ENCODE results near the gene PLXNC1. TPM values are rescaled to one million over a fixed set of nuclear protein-coding genes. Genes with fewer than 3 reads are reported as not detected.
A peak's percentile ranks its signal among the peaks of the same experiment; 100 is the strongest.

The PLXNC1 gene
- total RNA-seq, 2 donors from 2014 or later, result 2.0 to 3.0 TPM

DNA sequence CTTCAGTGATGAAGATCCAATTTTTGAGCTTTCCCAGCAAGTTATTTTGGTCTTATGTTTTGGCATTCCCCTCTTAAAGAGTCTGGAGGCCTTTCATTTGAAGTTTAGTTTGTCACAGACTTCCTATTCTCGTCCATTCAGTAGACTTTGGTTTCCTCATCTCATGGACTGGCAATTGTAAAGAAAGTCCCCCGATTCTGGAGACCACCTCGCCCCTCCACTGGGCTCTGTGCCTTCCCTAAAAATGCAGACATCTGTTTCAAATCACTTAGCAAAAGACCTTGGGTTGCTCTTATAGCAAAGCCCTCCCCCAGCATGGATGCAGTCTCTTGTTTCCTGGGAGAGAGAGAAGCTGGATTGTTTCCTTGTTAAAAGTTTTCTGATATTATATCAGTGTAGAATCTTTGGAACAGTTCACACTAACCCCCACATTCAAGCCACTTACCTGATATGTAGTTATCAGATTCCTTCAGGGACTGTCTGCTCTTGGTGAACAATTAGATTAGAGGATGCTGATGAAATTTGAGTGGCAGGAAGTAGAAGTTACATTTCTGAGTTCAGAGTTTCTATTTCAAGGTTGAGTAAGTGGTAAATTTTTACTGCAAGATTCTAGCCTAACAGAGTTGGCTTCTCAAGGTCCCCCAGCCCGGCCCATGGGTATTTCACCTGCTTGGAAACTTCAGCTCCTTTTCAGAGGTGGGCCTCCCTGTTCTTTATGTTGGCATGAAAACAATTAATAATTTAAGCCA is 56.3 kb downstream of the PLXNC1 start:
- Histone ChIP-seq H3K4me3 (no peak overlapping the region), H3K9me3 (no peaks in the 10 kb centered on the region), H3K4me1 (peaks cover 0 to 19% of the 10 kb centered on the region in 2 donors), H3K27me3 (no peaks in the 10 kb centered on the region), H3K36me3 (no peaks in the 10 kb centered on the region), H3K27ac (no peak overlapping the region)
- no peak for DNase-seq (ENCODE audit: low spot score)
- TF ChIP-seq, protein P1, sequence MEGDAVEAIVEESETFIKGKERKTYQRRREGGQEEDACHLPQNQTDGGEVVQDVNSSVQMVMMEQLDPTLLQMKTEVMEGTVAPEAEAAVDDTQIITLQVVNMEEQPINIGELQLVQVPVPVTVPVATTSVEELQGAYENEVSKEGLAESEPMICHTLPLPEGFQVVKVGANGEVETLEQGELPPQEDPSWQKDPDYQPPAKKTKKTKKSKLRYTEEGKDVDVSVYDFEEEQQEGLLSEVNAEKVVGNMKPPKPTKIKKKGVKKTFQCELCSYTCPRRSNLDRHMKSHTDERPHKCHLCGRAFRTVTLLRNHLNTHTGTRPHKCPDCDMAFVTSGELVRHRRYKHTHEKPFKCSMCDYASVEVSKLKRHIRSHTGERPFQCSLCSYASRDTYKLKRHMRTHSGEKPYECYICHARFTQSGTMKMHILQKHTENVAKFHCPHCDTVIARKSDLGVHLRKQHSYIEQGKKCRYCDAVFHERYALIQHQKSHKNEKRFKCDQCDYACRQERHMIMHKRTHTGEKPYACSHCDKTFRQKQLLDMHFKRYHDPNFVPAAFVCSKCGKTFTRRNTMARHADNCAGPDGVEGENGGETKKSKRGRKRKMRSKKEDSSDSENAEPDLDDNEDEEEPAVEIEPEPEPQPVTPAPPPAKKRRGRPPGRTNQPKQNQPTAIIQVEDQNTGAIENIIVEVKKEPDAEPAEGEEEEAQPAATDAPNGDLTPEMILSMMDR (IDR thresholded peaks at IDR 0.05), result no peak

DNA sequence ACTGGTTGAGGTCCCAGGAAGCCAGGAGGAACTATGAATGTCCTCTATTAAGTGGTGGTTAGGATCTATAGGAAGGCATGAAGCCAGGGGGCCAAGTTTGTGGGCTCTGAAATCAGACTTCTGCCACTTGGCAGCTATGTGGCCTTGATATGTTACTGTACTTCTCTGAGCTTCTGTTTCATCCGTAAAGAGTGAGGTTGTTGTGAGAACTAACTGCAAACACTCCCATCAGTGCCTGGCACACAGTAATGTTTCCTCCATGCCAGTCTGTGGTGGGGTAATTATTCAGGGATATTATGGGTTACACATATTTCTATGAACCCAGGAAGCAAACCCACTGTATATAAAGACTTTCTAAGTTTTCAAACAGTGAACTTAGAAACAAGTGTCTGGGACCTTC is 57.4 kb downstream of the PLXNC1 start:
- H3K27ac ChIP-seq, result no peak overlapping the region
- no peak for DNase-seq (ENCODE audit: low spot score)
- no peak overlapping the region for H3K4me3 ChIP-seq
- H3K9me3 ChIP-seq, result no peaks in the 10 kb centered on the region
- TF ChIP-seq, protein P1 (IDR thresholded peaks at IDR 0.05), result no peak
- no peaks in the 10 kb centered on the region for H3K27me3 ChIP-seq
- H3K36me3 ChIP-seq, result no peaks in the 10 kb centered on the region
- peaks cover 0 to 19% of the 10 kb centered on the region in 2 donors for H3K4me1 ChIP-seq

DNA sequence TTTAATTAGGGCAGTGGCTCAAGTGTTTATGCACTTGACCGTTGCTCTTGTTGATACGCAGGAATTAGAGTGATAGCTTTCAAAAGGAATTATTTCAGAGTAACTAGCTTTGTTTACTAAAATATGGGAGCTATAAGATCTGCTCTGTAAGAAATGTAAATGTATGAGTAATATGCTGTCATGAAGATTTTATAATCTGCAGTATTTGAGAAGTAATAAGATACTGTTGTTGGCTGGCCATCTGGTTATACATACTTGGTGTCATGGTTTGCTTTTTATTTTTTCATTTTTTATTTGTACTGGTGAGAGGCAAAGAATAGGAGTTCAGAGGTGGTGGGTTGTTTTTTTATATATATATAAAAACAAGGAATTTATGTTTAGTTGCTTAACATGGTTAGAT is 58.5 kb downstream of the PLXNC1 start:
- no peaks in the 10 kb centered on the region for H3K36me3 ChIP-seq
- TF ChIP-seq, protein P1 (IDR thresholded peaks at IDR 0.05), result no peak
- peaks cover 0 to 19% of the 10 kb centered on the region in 2 donors for H3K4me1 ChIP-seq
- H3K27me3 ChIP-seq, result no peaks in the 10 kb centered on the region
- no peak overlapping the region for H3K4me3 ChIP-seq
- no peak for DNase-seq (ENCODE audit: low spot score)
- H3K9me3 ChIP-seq, result no peaks in the 10 kb centered on the region
- H3K27ac ChIP-seq, result no peak overlapping the region

DNA sequence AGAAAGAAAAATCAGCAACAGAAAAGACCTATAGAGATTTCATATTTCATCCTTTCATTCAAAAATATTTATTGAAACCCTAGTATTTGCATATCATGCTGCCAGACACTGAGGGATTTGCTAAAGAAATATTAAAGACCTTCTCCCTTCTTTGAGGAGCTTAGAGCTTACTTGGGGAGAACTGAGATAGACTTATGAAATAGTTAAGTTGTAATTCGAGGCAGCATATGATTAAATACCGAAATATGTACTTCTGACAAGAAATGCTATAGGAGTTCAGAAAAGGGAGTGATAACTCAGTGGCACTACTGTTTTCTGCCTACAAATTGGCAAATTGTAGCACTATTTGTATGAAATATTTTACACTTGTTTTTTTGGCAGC is 59.1 kb downstream of the PLXNC1 start:
- TF ChIP-seq, protein P1 (IDR thresholded peaks at IDR 0.05), result no peak
- Histone ChIP-seq H3K4me1 (peaks cover 0 to 19% of the 10 kb centered on the region in 2 donors), H3K27me3 (no peaks in the 10 kb centered on the region), H3K9me3 (no peaks in the 10 kb centered on the region), H3K27ac (peak overlapping the region; percentile 72 to 78), H3K36me3 (no peaks in the 10 kb centered on the region), H3K4me3 (peak overlapping the region; percentile 16 to 21)
- no peak for DNase-seq (ENCODE audit: low spot score)

DNA sequence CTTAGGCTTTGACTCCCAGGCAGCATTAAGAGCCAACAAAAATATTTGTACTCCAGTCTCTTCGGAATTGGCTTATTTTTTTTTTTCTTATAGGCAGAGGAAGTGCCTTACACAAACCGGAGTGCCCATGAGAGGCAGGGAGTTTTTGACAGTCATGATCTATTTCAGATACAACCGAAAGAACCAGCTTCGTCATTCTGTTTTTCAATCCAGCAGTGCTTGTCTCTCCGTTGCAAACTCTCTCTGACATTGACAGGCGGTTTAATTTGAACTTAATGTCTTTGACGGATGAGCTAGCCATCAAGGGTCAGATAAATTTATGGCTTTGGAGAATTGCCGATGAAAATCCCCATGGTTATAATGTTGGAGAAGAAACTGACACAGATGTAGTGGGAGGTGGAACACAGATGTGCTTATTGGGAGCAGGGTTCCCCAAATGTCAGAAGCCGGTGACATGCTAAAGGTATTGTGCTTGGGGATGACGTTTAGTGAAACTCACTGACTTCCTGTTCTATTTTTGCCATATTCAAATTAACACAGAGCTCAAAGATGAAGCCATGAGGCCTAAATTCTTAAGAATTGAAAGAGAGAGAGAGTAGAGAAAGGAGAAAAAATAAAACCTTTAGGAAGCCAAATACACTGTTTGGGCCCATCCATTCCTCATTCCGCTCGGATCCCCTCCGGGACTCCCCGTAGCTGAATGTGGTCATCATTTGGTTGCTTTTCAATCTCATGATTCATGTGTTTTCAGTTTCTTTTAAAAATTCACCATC is 59.7 kb downstream of the PLXNC1 start:
- peaks cover 0 to 19% of the 10 kb centered on the region in 2 donors for H3K4me1 ChIP-seq
- H3K4me3 ChIP-seq, result peak overlapping the region; percentile 16 to 21
- H3K9me3 ChIP-seq, result no peaks in the 10 kb centered on the region
- no peaks in the 10 kb centered on the region for H3K36me3 ChIP-seq
- peak overlapping the region; percentile 72 to 78 for H3K27ac ChIP-seq
- H3K27me3 ChIP-seq, result no peaks in the 10 kb centered on the region
- TF ChIP-seq, protein P1 (IDR thresholded peaks at IDR 0.05), result no peak
- DNase-seq (ENCODE audit: low spot score), result no peak
